Left ventricle myocardium inferior (tissue), 1 donor: Measurements from ENCODE around the gene USHBP1. TPM values are rescaled to one million over a fixed set of nuclear protein-coding genes. Genes with fewer than 3 reads are reported as not detected.
A peak's percentile ranks its signal among the peaks of the same experiment; 100 is the strongest.

Experiments
- DNase-seq: peaks from one replicate; pipeline ENCODE4 v3.0.0-alpha.2; 2020
- H3K27ac ChIP-seq: fragments of 200-600 bp; replicated peaks from 2 replicates; pipeline ENCODE4 v1.8.0; 2021
- H3K27me3 ChIP-seq: fragments of 200-600 bp; 2 replicates; pipeline ENCODE4 v1.8.0; 2021; ENCODE audit warnings: low read depth
- H3K36me3 ChIP-seq: fragments of 200-600 bp; 2 replicates; pipeline ENCODE4 v1.8.0; 2021
- H3K4me1 ChIP-seq: fragments of 200-600 bp; 2 replicates; pipeline ENCODE4 v1.8.0; 2021
- H3K4me3 ChIP-seq: fragments of 200-600 bp; 2 replicates; pipeline ENCODE4 v1.8.0; 2021; ENCODE audit warnings: mild to moderate bottlenecking, moderate library complexity
- H3K9me3 ChIP-seq: fragments of 200-600 bp; replicated peaks from 2 replicates; pipeline ENCODE4 v1.8.0; 2021
- intact Hi-C: fragments of 100-400 bp; cut with micrococcal nuclease; formaldehyde crosslinking; loops from one replicate; pipeline ENCODE4 v1.11.0; 2022
- total RNA-seq: library from RNA; stranded (reverse); fragmentation: NEBNext Ultra II Directional; extraction: Animal tissue kit (Norgen Biotek cat#: 25700); gene quantifications from one replicate; pipeline ENCODE4 v1.2.1, GENCODE V29; 2021
- TF ChIP-seq, protein P1 (sequence below): fragments of 200-600 bp; IDR thresholded peaks from 2 replicates; pipeline ENCODE4 v1.8.0; 2021; ENCODE audit warnings: antibody characterized with exemption, mild to moderate bottlenecking, borderline replicate concordance
- donor health status: DM: no; HTN: yes; CAD: no; lungs with severe emphysema.

USHBP1 gene
- total RNA-seq, 1 donor from 2014 or later: 7.0 TPM

DNA sequence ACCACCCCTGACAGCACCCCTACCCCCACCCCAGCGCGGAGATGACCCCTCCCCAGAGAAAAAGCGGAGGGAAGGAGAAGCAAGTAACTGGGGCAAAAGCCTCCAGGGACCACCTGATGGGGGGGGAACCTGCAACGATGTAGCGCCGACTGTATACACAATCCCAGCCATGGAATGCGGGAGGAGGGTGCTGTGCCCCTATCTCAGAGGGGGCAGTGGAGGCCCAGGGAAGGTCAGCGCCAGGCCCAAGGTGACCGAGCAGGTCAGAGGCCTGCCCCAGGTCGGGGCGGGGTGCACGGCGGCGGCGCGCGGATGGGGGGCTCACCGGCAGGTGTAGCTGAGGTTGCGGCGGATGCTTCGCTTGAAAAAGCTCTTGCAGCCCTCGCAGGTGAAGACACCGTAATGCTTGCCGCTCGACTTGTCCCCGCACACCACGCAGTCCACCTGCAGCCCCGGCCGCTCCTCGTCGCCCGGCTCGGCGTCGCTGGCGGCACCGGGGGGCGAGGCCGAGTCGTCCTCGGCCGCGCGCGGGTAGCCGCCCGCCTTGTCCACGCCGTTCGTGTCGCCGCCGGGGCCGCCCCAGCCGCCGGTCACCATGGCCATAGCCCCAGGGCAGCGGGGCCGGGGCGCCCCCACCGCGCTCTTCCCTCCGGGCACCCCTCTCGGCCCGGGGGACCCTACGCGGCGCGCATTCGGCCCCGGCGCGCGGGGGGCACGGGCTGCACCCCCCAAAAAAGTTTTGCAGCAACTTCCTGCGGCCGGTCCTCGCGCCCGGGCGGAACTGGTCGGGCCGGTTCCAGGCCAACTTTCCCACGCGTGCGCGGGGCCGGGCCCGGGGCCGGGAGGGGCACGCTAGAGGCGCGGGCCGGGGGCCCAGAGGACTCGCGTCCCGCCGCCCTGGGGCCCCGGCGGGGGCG lies 19.7 kb downstream of the USHBP1 start:
- peaks cover 11% of the 10 kb centered on the region for H3K36me3 ChIP-seq
- peak; percentile 51 for DNase-seq

DNA sequence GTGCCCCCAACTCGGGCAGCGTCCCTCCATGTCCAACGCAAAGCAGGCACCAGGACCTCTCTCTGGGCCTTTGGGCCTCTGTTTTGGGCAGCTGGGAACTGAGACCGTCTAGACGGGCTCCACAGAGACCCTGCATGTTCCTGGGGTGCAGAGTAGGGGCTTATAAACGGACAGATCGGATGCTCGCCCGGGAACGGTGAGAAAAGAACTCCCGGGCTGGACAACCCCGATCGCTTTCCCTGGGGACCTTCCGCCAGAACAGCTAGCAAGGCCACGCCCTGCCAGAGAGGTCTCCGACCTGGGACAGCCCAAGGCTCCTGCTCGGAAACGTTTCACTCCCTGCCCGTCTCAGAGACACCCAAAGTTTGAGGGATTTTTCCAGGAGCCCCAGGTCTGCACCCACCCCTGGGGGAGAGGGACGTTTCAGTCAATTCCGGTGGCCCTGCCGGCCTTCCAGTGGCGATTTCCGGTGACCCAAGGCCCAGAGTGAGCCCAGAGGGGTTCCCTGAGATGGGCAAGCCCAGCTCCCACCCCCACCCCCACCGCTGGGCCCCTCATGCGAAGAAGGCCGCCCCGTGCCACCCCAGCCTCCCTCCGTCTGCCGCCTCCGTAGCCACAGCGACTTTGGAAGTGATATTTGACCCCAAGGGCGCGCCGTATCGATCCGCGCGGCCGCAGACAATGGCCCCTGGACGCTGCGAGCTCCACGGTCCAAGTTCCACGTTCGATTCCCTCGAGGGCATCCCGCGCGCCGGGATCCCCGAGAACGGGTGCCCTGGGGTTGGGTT lies 20.5 kb downstream of the USHBP1 start:
- intact Hi-C loops: no loop called here
- no peaks in the 10 kb centered on the region for H3K27me3 ChIP-seq
- peak overlapping the region; percentile 91 for H3K4me3 ChIP-seq
- H3K36me3 ChIP-seq: peaks cover 14% of the 10 kb centered on the region
- H3K9me3 ChIP-seq: no peaks in the 10 kb centered on the region
- TF ChIP-seq, protein P1, sequence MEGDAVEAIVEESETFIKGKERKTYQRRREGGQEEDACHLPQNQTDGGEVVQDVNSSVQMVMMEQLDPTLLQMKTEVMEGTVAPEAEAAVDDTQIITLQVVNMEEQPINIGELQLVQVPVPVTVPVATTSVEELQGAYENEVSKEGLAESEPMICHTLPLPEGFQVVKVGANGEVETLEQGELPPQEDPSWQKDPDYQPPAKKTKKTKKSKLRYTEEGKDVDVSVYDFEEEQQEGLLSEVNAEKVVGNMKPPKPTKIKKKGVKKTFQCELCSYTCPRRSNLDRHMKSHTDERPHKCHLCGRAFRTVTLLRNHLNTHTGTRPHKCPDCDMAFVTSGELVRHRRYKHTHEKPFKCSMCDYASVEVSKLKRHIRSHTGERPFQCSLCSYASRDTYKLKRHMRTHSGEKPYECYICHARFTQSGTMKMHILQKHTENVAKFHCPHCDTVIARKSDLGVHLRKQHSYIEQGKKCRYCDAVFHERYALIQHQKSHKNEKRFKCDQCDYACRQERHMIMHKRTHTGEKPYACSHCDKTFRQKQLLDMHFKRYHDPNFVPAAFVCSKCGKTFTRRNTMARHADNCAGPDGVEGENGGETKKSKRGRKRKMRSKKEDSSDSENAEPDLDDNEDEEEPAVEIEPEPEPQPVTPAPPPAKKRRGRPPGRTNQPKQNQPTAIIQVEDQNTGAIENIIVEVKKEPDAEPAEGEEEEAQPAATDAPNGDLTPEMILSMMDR: no peak
- H3K4me1 ChIP-seq: peaks cover 57% of the 10 kb centered on the region
- peak; percentile 75 for DNase-seq
- peak overlapping the region; percentile 93 for H3K27ac ChIP-seq

More for the DNA sequence above, 19.7 kb downstream of the USHBP1 start:
- H3K27ac ChIP-seq: peak overlapping the region; percentile 93
- H3K9me3 ChIP-seq: no peaks in the 10 kb centered on the region
- no peaks in the 10 kb centered on the region for H3K27me3 ChIP-seq
- TF ChIP-seq, protein P1: no peak
- H3K4me3 ChIP-seq: peak overlapping the region; percentile 91
- intact Hi-C loops: no loop called here
- H3K4me1 ChIP-seq: peaks cover 55% of the 10 kb centered on the region

DNA sequence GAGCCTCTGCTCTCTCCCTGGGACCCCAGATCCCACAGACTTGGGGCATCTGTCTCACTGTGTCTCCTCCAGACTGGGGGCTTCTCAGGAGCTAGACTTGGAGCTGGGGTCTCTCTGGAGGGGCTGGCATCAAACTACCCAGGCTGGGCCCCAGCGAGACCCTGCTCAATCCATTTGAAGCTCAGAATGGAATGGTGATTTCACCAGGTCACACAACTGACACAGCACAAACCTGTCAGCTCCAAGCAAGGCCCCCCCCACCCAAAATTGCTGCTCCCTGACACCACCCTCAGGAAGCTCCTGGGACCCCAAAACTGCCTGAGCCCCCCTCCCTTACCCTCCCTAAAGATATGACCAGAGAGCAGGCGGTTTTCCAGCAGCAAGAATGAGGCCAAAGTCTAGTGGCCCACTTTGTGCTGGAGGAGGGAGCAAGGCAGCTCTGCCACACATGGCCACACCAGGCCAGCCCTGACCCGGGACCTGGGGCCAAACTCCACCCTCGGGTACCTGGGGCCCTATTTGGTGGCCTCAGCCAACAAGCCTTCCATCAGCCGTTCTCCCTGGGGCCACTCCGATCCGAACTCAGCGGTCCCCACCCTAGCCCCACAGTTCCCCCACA lies 21.2 kb downstream of the USHBP1 start:
- Histone ChIP-seq H3K4me1 (peaks cover 57% of the 10 kb centered on the region), H3K27ac (peak overlapping the region; percentile 93), H3K27me3 (no peaks in the 10 kb centered on the region), H3K4me3 (peak overlapping the region; percentile 91), H3K36me3 (peaks cover 21% of the 10 kb centered on the region), H3K9me3 (no peaks in the 10 kb centered on the region)
- TF ChIP-seq, protein P1: no peak
- no peak for DNase-seq
- intact Hi-C loops: no loop called here

DNA sequence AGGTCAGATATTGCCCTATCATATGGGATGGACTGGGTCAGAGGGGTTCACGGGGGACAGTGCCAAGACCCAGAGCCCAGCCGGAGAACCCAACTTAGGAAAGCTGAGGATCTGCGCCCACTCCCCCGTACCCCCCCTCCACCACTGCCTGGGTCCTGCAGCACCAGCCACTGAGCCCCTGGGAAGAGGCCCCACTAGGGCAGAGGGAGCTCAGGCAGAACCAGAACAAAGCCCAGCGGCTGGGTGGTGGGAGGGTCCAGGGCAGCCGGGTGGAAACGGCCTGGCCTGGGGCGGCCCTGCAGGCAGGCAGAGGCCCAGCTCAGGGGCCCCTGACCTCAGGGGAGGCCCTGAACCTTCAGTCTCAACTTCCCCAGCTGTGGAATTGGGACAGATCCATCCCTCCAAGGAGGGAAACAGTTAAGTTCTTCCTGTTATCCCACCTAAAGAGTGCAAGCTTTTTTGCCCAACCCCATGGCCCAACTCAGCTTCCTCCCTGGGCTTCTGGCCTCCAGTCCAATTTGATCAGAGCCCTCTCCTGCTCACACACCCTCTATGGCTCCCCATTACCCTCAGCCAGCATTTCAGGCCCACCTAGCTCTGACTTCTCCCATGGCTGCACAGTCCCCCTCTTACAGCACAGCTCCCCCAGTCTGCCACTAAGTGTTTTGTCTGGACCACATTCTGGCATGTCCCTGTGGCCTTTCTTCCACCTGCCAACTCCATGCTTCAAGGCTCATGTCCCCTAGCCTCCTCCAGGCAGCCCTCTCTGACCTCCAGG lies 21.9 kb downstream of the USHBP1 start:
- Histone ChIP-seq H3K27ac (peak overlapping the region; percentile 93), H3K27me3 (no peaks in the 10 kb centered on the region), H3K4me3 (peak overlapping the region; percentile 91), H3K9me3 (no peaks in the 10 kb centered on the region), H3K36me3 (peaks cover 28% of the 10 kb centered on the region), H3K4me1 (peaks cover 57% of the 10 kb centered on the region)
- intact Hi-C loops: no loop called here
- DNase-seq: no peak
- TF ChIP-seq, protein P1: no peak
